Left colon (tissue), 2 donors: Measurements from ENCODE around the gene ENAM. TPM values are rescaled to one million over a fixed set of nuclear protein-coding genes. Genes with fewer than 3 reads are reported as not detected.
A peak's percentile ranks its signal among the peaks of the same experiment; 100 is the strongest.

ENCODE experiments used
- ATAC-seq: fragments of 200-7000 bp; cut with Tn5 transposase; one replicate; pipeline ENCODE4 v1.9.1; 2020; ENCODE audit warnings: mild to moderate bottlenecking, moderate library complexity
- DNase-seq, 2 donors: peaks; one replicate each; pipeline ENCODE4 v3.0.0-alpha.2; 2020
- intact Hi-C, 2 donors: fragments of 100-400 bp; cut with DNase I in 1 of 2; cut with micrococcal nuclease in 1 of 2; formaldehyde crosslinking; loops; one replicate each; pipeline versions ENCODE4 v1.11.2 to v1.14.0; 2022; cut with DNase I, micrococcal nuclease
- long read RNA-seq: library from polyadenylated mRNA; unstranded; transcript quantifications from one replicate; pipeline ENCODE4 v2.0.0, GENCODE V29; 2021
- total RNA-seq, 2 donors: library from RNA; stranded (reverse); fragmentation: NEBNext Ultra II Directional; extraction: Animal tissue kit (Norgen Biotek cat#: 25700); gene quantifications; one replicate each; pipeline ENCODE4 v1.2.1, GENCODE V29; 2021
- donor health status: DM: no; HTN: no; CAD: no.
- donor health status: DM: yes; HTN: yes; CAD: no.

ENAM gene, protein sequence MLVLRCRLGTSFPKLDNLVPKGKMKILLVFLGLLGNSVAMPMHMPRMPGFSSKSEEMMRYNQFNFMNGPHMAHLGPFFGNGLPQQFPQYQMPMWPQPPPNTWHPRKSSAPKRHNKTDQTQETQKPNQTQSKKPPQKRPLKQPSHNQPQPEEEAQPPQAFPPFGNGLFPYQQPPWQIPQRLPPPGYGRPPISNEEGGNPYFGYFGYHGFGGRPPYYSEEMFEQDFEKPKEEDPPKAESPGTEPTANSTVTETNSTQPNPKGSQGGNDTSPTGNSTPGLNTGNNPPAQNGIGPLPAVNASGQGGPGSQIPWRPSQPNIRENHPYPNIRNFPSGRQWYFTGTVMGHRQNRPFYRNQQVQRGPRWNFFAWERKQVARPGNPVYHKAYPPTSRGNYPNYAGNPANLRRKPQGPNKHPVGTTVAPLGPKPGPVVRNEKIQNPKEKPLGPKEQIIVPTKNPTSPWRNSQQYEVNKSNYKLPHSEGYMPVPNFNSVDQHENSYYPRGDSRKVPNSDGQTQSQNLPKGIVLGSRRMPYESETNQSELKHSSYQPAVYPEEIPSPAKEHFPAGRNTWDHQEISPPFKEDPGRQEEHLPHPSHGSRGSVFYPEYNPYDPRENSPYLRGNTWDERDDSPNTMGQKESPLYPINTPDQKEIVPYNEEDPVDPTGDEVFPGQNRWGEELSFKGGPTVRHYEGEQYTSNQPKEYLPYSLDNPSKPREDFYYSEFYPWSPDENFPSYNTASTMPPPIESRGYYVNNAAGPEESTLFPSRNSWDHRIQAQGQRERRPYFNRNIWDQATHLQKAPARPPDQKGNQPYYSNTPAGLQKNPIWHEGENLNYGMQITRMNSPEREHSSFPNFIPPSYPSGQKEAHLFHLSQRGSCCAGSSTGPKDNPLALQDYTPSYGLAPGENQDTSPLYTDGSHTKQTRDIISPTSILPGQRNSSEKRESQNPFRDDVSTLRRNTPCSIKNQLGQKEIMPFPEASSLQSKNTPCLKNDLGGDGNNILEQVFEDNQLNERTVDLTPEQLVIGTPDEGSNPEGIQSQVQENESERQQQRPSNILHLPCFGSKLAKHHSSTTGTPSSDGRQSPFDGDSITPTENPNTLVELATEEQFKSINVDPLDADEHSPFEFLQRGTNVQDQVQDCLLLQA
- not detected for total RNA-seq
- long read RNA-seq = 0 reads

DNA sequence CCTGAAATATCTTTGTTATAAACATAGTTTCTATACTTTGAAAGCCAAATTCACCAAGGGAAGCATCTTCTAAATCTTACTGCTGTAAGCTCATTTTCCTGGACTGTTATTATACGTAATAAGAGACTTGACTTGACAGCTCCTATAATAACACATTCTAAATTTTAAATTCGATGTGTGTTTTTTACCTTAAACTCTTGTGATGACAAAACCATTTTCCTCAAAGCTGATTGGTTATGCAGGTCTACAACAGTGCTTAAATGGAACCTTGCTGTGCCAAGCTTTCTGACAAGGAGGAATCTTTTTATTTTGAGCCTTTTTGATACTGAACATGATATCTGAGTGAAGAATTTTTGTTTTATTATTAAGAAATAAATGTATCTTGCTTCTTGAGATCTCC lies at the start of gene ENAM:
Gene ENAM (plus strand): TSS at position 301 of the 400 bp plus-strand sequence. CDS start 757 bp downstream, outside the sequence.
- no peak for ATAC-seq
- DNase-seq = no peak
- intact Hi-C loops = no loop called here

DNA sequence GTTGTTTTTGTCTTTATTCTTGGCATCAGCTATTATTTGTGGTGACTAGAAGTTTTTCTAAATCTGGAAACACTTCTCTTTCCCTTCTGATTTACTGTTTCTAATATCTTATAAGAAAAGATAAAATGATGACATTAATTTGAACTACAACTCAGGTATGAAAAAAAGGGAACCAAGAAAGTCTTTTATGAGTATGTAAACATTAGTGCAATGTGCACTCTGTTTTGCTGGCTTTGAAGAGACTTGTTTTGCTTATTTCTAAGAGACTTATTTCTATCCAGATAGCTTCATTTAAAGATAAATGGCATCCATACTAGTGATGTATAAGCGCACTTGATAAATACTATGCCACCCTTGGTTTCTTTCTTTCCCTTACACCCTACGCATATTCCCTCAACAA lies 46.6 kb upstream of the ENAM start:
- no peak for ATAC-seq
- intact Hi-C loops = no loop called here
- DNase-seq = no peak

DNA sequence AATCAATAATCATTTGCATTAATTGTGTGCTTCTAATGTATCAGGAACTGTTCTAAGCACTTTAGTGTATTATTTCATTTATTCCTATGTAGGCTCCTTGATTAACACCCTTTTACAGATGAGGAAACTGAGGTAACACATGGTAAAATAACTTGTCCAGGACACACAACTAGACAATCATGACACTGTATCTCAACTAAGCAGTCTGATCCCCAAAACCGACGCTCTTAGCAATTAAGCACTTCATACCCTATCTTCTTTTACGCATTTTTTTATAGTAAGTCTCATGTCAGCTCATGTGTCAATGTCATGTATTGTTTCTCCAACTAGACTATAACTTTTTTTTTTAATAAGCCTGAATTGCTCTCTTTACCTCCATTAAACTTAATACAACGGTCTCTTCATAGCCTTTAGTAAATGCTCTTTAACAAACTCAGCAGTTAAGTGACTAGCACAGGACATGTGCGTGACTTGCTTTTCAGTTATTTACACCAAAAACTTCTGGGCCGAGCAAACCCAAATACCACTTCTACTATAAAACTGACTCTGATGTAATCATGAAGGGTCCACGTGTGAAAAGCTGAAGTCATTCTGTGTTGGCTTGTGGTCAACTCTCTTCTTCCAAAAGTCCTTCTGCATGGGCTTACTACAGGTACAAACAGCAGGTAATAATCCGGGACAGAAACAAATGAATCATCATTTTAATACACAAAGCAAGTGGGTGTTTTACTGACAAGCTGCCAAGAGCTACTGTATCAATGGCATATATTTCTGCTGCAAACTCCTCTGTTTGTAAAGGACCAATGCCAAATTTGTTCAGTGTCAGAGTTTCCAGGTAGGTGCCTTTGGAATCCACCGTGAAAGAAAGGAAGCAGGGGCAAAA lies 44.4 kb upstream of the ENAM start:
- ATAC-seq (peak; percentile 87), DNase-seq (peak in 1 of 2 donors; percentile 27)
- intact Hi-C loops = no loop called here

DNA sequence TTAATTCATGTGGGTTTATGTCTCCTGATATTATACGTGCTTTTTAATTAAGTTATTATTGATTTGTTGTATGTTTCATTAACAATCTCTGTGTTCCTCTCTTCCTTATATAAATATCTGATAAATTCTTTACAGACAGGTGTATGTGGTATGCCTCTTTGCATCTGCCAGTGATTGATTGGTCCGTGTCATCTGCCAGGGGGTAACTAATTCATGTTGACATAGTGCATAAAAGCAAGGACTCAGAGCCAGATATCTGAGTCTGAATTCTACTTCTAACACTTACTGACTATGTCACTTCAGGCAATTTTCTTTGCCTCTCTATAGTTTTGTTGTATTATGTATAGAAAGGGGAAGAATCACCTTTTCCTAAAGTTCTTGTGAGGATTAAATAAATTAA lies 41.7 kb upstream of the ENAM start:
- ATAC-seq = no peak
- DNase-seq = no peak
- intact Hi-C loops = no loop called here

DNA sequence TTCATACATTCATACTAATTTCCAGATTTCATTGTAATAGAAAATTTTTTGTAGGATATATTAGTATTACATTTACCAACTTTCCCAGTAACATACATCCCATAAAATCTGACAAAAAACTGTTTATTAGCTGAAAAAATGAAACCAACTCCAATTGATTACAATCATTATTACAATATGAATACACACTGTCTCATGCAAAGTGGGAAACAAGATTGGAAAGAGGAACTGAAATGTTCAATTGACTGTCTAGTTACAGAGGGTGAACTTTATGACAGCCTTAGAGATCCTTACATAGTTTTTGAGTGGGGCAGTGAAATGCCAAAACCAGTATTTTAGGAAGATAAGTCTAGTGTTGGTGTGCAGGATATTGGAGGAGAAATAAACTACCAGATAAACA lies 38.8 kb upstream of the ENAM start:
- intact Hi-C loops = no loop called here
- DNase-seq = no peak
- no peak for ATAC-seq

DNA sequence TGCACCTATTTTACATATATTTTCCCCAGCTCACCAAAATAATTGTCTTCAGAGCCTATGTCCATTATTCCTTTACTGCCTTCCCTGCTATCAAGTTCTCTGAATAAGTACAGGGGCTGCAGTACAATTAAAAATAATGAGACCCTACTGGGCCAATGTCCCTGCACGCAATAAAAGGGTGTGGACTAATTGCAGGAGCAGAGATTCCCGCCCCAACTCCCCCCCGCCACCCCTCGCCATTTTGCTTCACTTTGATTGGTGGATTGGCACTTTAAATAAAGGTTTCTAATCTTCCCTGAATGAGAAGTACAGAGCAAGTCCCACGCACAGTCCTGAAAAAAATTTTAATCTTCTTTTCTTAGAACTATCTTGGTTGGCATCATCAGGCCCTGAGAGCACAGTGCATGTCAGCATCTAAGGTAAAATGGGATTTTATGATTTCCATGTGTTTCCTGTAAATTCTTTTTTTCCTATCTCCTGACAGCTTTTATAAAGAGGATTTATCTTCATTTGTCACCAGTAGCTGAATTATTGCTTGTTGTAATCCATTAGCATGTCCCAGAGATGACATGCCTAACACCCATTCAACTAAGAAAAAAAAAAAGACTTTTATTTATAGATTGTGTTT lies 36.5 kb upstream of the ENAM start, which contains the start of gene AMBN:
Gene AMBN (plus strand): TSS at position 302 of the 628 bp plus-strand sequence. CDS start 103 bp downstream, at position 405.
- DNase-seq = no peak
- intact Hi-C loops = no loop called here
- ATAC-seq = no peak

DNA sequence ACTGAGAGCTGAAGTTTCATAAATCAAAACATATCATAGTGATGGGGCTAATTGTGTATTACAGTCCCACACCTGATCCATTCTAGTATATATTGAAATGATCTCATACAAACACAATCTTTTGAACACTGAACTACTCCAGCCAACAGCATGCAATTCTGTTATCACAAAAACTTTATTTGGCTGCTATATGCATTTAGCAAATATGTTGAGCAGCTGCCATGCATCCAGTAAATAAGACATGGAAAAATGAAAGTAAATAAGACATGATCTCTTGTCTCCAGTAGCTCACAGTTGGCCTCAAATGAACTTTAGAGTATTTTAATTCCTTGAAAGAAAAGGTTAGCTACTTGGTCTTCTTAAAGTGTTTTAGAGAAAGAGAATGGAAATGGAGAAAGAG lies 34.3 kb upstream of the ENAM start:
- ATAC-seq (no peak), DNase-seq (no peak)
- intact Hi-C loops = no loop called here

DNA sequence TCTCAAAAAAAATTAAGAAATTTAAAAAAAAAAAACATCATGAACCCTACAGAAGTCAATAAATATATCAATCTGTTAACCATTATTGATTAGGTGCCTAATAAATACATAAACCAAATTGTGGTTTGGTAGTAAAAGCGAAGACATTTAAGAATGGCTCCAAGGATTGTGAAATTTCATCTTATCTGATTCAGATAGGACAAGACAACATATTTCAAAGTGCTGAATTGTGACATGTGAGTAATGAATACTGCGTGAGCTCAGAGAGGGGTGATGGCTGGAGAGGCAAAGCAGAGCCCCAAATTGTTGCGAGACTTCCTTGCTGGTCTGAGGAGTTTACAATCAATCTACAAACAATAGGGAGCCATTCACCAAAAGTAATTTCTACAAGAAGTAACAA lies 28.2 kb upstream of the ENAM start:
- ATAC-seq = no peak
- no peak for DNase-seq

DNA sequence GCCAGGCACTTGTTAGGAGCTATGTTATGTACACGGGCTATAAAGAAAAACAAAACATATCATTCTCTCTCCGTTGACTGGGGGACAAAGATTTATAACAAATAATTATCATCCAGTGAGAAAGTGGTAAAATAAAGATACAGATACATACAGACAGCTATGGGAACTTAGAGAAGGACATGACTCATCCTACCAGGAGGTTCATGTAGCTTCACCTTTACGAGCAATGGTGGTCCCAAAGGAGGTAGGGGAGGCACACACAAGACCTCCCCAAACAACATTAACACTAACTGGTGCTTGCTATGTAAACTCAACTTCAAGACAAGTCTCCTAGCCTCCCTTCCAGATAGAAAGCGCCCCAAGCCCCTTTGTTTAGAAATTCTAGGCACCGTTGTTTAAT lies 27.6 kb upstream of the ENAM start:
- DNase-seq (no peak), ATAC-seq (no peak)
- intact Hi-C loops = no loop called here

More for the DNA sequence above, 28.2 kb upstream of the ENAM start:
- intact Hi-C loops = no loop called here

DNA sequence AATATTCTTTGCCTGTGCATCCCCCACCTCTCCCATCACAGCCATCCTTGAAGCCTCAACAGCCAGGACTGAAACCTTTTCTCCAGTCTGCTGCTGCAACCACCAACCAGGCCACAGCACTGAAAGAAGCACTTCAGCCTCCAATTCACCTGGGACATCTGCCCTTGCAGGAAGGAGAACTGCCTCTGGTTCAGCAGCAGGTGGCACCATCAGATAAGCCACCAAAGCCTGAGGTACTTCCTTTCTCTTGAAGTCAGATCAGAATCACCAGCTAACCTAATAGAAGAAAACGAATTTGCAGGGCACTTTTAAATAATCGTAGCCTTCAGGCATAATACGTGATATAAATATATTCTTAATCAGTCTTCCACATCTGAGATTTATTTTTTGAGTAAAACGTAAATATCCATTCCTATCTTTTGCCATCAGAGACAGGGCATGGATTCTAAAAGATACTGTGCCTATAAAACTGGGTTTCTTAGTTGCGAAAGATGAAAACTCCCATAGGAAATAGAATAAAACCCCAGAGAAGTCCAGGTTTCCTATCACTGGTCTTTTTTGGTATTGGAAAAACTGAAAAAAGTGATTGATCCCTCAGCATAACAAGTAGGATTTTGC lies 27.0 kb upstream of the ENAM start:
- DNase-seq = peak; percentile 35 to 51
- intact Hi-C loops = no loop called here
- ATAC-seq = peak; percentile 87

DNA sequence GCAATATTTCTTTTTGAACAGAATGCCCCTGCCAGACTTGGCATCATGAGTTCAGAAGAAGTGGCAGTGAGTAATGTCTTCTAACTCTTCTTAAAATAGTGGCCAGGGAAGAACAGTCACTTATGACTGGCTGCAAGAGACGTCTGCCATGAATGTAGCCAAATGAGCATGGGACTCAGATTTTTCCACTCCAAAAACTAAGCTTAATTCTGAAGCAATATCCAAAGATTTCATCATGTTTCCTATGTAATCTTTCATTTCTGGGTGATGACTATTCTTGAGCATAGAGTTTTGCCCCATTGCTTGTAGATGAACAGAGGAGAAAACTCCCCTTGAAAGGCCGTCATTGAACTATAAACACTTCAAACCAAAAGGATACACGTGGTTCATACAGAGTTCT lies 24.7 kb upstream of the ENAM start:
- intact Hi-C loops = no loop called here
- DNase-seq = no peak
- ATAC-seq = no peak

DNA sequence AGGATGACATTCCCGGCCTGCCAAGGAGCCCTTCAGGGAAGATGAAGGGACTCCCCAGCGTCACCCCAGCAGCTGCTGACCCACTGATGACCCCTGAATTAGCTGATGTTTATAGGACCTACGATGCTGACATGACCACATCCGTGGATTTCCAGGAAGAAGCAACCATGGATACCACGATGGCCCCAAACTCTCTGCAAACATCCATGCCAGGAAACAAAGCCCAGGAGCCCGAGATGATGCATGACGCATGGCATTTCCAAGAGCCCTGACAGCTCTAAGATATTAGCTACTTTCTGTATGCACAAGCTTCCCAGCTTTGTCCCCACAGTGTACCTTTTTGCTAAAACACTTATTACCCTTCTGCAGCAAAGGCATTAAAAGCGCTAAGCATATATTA lies 22.1 kb upstream of the ENAM start:
- intact Hi-C loops = no loop called here
- ATAC-seq (no peak), DNase-seq (no peak)

DNA sequence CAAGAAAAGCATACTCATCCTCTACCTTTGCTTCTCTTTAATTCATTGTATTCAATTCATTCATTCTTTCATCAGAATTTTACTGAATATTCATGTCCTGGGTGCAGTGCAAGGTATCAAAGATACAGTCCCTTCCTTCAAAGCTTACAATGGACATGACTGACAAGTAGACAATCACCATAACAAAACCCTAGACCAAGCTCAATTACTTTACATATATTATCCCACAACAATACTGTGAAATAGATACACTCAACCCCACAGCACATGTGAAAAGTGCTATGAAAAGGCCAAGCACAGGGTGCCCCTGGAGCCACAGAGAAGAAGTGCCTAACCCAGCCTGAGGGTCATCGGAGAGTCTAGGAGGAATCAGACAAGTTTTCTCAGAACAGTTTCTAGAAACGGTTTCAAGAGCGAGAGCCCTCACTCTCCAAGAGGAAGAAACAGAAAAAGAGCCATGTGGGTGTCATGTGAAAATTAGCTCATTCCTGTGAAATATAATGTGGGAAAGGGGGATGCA lies 21.1 kb upstream of the ENAM start:
- intact Hi-C loops = no loop called here
- DNase-seq = no peak
- no peak for ATAC-seq

DNA sequence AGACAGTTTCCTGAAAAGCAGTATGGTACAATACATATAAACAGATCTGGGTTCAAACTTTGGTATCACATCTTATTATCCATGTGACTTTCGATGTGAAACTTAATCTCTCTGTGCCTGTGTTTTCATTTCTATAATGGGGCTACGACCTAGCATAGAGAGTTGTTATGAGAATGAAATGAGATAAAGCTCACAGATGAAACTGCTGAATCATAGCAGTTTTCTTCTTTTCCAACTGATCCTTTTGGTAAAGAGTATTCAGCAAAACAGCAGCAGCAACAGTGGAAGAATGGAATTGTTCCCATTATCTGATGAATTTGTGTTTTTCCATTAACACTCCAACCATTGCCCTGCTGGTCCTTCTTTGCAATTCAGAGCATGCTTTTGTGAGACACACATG lies 20.2 kb upstream of the ENAM start:
- ATAC-seq (no peak), DNase-seq (no peak)
- intact Hi-C loops = no loop called here

DNA sequence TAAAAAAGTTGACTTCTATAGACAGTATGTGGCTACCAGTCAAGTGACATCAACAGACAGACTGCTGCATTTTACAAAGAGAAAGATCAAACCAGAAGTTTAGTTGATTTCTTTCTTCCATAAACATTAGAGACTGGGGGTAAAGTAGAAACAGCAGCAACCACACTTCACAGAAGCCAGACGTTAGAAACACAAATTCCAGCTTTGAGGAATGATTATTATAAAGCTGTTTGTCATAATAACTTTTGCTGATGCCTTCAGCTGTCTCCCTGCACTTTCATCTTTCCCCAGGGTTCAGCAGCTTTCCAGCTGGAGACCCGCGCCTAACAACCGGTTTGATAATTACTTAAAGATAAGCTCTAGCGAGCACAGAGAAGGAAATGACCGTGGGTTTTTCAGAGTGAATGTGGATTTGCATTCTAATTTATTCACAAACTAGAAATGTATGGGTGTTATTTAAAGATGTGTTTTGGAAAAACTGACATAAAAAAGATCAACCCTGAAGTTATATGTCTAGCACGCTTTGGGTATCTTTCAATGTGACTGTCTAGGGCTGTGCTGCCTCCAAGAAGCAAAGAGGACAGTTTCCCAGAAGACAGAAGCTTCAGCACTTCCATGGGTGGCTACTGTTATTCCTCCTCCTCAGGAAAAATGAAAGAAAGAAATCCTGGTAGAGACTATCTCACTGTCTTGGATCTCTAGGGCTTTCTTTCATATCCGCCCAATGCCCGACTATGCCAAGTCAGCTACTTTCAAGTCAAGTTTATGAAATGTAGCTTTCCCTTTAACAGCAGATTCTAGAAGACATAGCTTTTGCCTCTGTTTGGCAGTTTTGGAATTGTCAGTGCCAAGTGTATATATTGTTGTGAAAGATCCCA lies 15.0 kb upstream of the ENAM start:
- DNase-seq (no peak), ATAC-seq (peak; percentile 5)
- intact Hi-C loops = no loop called here

DNA sequence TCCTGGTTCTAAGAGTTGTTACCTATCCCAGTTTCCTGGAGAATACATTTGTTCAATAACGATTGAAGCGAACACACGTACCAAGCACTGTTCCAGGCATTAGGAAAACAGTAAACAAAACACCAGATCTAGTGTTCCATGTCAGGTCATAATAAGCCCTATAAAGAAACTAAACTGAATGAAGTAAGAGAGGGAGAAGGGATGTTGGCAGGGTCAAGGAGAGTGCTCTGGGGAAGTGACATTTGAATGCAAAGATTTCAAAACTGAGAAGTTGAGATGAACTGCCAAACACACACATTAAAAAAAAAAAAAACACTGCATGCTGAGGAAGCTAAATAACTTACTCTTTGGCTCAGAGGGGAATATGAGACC lies 14.4 kb upstream of the ENAM start:
- intact Hi-C loops = no loop called here
- no peak for DNase-seq
- ATAC-seq = no peak

DNA sequence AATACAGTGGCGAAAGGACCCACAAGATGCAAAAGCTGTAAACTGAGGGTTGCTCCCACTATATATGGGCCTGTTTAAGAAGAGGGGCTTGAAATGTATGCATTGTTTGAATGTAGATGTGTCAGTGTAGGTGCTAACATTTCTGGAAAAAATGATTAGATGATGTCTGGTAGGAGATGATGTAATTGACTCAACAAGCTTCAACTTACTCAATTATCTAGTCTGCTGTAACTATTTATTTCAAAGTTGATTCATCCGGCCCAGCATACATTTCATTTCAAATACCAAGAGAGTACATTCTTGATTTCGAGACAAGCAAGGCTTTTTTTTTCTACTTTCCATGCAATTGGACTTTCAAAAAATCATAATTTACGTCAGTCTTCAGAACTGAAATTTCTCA lies 9.3 kb upstream of the ENAM start:
- no peak for DNase-seq
- intact Hi-C loops = no loop called here
- no peak for ATAC-seq
